HepG2 (cell line): ENCODE data around the gene SMDT1.

Source experiments
- BRF2 ChIP-seq: sonication (generic); formaldehyde crosslinking; IDR thresholded peaks from 2 replicates; pipeline ENCODE4 v1.8.1; 2022; ENCODE audit warnings: mild to moderate bottlenecking, missing genetic modification reagents
- CTCF ChIP-seq: sonication (generic); formaldehyde crosslinking; IDR thresholded peaks from 2 replicates; pipeline ENCODE4 v1.5.0; 2020; ENCODE audit warnings: mild to moderate bottlenecking, missing genetic modification reagents, moderate library complexity
- EP300 ChIP-seq, 3 experiments: sonication (generic) in 1 of 3; formaldehyde crosslinking in 1 of 3; IDR thresholded peaks; 2 replicates each; pipeline versions ENCODE4 v1.5.1 to v1.6.1; 2011 to 2020; ENCODE audit warnings: low read depth in 2 of 3, low read length in 2 of 3, borderline replicate concordance in 1 of 3, improper control_type of control experiment in 1 of 3, mild to moderate bottlenecking in 1 of 3, missing genetic modification reagents in 1 of 3, moderate library complexity in 1 of 3
- HNRNPLL ChIP-seq: fragments of 200-400 bp; formaldehyde crosslinking; IDR thresholded peaks from 2 replicates; pipeline ENCODE4 v1.6.1; 2017; ENCODE audit warnings: mild to moderate bottlenecking, low read depth, low read length; ENCODE audit not compliant: poor library complexity, severe bottlenecking
- POLR2A ChIP-seq, 2 experiments: IDR thresholded peaks; 2 replicates each; pipeline ENCODE4 v1.6.1; 2011; ENCODE audit warnings: low read depth in 2 of 2, low read length in 2 of 2, mild to moderate bottlenecking in 1 of 2, moderate library complexity in 1 of 2; ENCODE audit not compliant: insufficient read depth in 1 of 2
- POLR2AphosphoS5 ChIP-seq: IDR thresholded peaks from 2 replicates; pipeline ENCODE4 v1.6.1; 2012; ENCODE audit warnings: low read depth, low read length
- TCF7L2 ChIP-seq: IDR thresholded peaks from 2 replicates; pipeline ENCODE4 v1.6.1; 2011; ENCODE audit warnings: mild to moderate bottlenecking, low read depth, low read length, moderate library complexity
- TEAD2 ChIP-seq: sonication (generic); formaldehyde crosslinking; IDR thresholded peaks from 2 replicates; pipeline ENCODE4 v1.9.0; 2021; ENCODE audit warnings: missing genetic modification reagents
- ZNF232 ChIP-seq: sonication (generic); formaldehyde crosslinking; IDR thresholded peaks from 2 replicates; pipeline ENCODE4 v1.4.0; 2020; ENCODE audit warnings: missing genetic modification reagents, borderline replicate concordance

- no peak for TF ChIP-seq EP300 (IDR thresholded peaks at IDR 0.05; ENCODE audit: low read depth in 2 of 2, low read length in 2 of 2)
- TF ChIP-seq EP300 (CRISPR knock-in tag; IDR thresholded peaks at IDR 0.05; ENCODE audit: borderline replicate concordance), result no peak
- no peak for TF ChIP-seq HNRNPLL
- no peak for TF ChIP-seq ZNF232 (CRISPR knock-in tag)
- TF ChIP-seq TCF7L2, result no peak
- no peak for TF ChIP-seq CTCF (CRISPR knock-in tag)
- no peak for TF ChIP-seq POLR2AphosphoS5
- TF ChIP-seq BRF2 (CRISPR knock-in tag), result no peak
- no peak for TF ChIP-seq POLR2A (IDR thresholded peaks at IDR 0.05; ENCODE audit: insufficient read depth in 1 of 2, low read depth in 2 of 2, low read length in 2 of 2)
- TF ChIP-seq TEAD2 (CRISPR knock-in tag), result no peak
Observed at GRCh38 chr22:42101199-42101598, 21.7 kb downstream of the SMDT1 start.
